ENCODE results near the gene NT5DC3. TPM values are rescaled to one million over a fixed set of nuclear protein-coding genes. Genes with fewer than 3 reads are reported as not detected.

NT5DC3 gene
- total and polyA plus RNA-seq, 2 of the 13 experiments (the other 11 are each of a cell fraction or from before 2014, with no cell fraction given) = 3.2 to 6.6 TPM

DNA sequence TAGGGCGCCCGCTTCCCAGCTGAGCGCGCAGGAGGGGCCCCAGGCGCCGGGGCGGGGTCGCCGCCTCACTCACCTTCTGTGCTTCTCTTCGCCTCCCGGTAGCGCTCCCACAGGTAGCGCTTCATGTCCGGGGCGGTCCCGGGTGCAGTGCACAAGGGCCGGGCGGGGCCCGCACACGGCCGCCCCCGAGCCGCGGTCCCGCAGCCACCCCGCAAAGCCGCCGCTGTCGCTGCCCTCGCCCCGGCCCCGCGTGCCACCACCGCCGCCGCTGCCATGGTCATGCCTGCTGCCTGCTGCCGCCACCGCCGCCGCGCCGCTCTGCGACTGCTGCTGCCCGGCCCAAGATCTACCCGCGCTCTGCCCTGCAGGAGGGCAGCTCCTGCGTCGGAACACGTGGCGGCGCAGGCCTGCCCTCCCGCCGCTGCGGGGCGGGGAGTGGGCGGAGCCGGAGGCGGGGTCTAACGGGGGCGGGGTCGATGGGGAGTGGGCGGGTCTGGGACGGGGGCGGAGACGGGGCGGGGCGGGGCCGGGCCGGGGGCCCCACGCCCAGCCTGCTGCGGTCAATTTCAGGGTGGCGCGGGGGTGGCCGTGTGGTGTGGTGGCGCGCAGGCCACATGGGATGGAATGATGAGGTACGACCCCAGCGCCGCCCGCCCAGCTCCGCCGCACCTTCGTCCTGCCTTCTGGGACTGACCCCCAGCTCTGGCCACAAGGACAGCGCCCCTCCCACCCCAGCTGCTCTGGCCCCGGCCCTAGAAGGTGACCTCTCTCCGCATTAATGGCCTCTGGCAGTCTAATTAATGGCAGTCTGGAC, at the start of gene NT5DC3 (continued):
- TF ChIP-seq ZNF784 (CRISPR knock-in tag; IDR thresholded peaks at IDR 0.05; ENCODE audit: borderline replicate concordance) (no peak), ZNF496 (CRISPR knock-in tag; IDR thresholded peaks at IDR 0.05; ENCODE audit: insufficient replicate concordance) (no peak), ZNF768 (CRISPR knock-in tag; IDR thresholded peaks at IDR 0.05) (peak; percentile 38; the same call in 1 of the 2 replicates), JARID2 (CRISPR knock-in tag; IDR thresholded peaks at IDR 0.05; ENCODE audit: insufficient replicate concordance) (no peak), ZNF576 (CRISPR knock-in tag; IDR thresholded peaks at IDR 0.05) (no peak), MLXIP (CRISPR knock-in tag; IDR thresholded peaks at IDR 0.05; ENCODE audit: borderline replicate concordance) (no peak), TBP (CRISPR knock-in tag; IDR thresholded peaks at IDR 0.05) (no peak), KDM5A (IDR thresholded peaks at IDR 0.05; ENCODE audit: borderline replicate concordance, low read length) (no peak), NFRKB (IDR thresholded peaks at IDR 0.05) (no peak), TRIM24 (CRISPR knock-in tag; IDR thresholded peaks at IDR 0.05) (no peak), UBTF (CRISPR knock-in tag; IDR thresholded peaks at IDR 0.05) (peak; percentile 51; the same call in 1 of the 2 replicates), XRCC5 (optimal IDR thresholded peaks at IDR 0.05; ENCODE audit: low read length) (no peak), FUBP1 (CRISPR knock-in tag; IDR thresholded peaks at IDR 0.05; ENCODE audit: borderline replicate concordance) (no peak), ZSCAN12 (CRISPR knock-in tag; IDR thresholded peaks at IDR 0.05) (no peak), TMF1 (CRISPR knock-in tag; IDR thresholded peaks at IDR 0.05; ENCODE audit: low read depth) (peak; percentile 81; the same call in 1 of the 2 replicates)
- TF ChIP-seq, protein P1, sequence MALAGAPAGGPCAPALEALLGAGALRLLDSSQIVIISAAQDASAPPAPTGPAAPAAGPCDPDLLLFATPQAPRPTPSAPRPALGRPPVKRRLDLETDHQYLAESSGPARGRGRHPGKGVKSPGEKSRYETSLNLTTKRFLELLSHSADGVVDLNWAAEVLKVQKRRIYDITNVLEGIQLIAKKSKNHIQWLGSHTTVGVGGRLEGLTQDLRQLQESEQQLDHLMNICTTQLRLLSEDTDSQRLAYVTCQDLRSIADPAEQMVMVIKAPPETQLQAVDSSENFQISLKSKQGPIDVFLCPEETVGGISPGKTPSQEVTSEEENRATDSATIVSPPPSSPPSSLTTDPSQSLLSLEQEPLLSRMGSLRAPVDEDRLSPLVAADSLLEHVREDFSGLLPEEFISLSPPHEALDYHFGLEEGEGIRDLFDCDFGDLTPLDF (CRISPR knock-in tag; IDR thresholded peaks at IDR 0.05) = no peak

Data from HepG2 (cell line).